Activated T-helper 1 cell treated with anti-CD3 and anti-CD28 coated beads, Interleukin-12 subunit alpha, Interleukin-12 subunit beta, Interleukin-2, Interleukin-4 antibody, amounts not matched to agents 30 ng/mL and 10 ng/mL and 1 ng/mL, durations not matched to agents 14 hours and 24 hours and 36 hours (primary cell): ENCODE results near the gene CYB5D1. TPM values are rescaled to one million over a fixed set of nuclear protein-coding genes. Genes with fewer than 3 reads are reported as not detected.

Source experiments
- DNase-seq: peaks from one replicate; pipeline ENCODE4 v3.0.0; 2021; ENCODE audit warnings: low spot score
- H3K27ac Mint-ChIP-seq: one replicate; pipeline ENCODE4 v1.8.0; 2021; ENCODE audit warnings: mild to moderate bottlenecking, mixed read lengths
- H3K27me3 Mint-ChIP-seq: one replicate; pipeline ENCODE4 v1.8.0; 2022; ENCODE audit warnings: mild to moderate bottlenecking, moderate library complexity, mixed read lengths; ENCODE audit not compliant: insufficient read depth
- H3K36me3 Mint-ChIP-seq: one replicate; pipeline ENCODE4 v1.8.0; 2021; ENCODE audit warnings: low read depth, mixed read lengths
- H3K4me1 Mint-ChIP-seq: one replicate; pipeline ENCODE4 v1.8.0; 2021; ENCODE audit warnings: low read depth, mixed read lengths
- H3K4me3 Mint-ChIP-seq: one replicate; pipeline ENCODE4 v1.8.0; 2021; ENCODE audit warnings: mild to moderate bottlenecking, moderate library complexity, mixed read lengths
- H3K9me3 Mint-ChIP-seq: one replicate; pipeline ENCODE4 v1.8.0; 2021; ENCODE audit warnings: mixed read lengths
- intact Hi-C: fragments of 100-400 bp; cut with micrococcal nuclease; formaldehyde crosslinking; loops from one replicate; pipeline ENCODE4 v1.15.1; 2024
- total RNA-seq: library from RNA; stranded (reverse); gene quantifications from 2 replicates; pipeline ENCODE4 v1.2.3, GENCODE V29; 2022

The CYB5D1 gene
- total RNA-seq, 1 donor from 2014 or later, result 11.8 TPM

GRCh38 chr17:7894866-7895265, 37.1 kb downstream of the CYB5D1 start:
- DNase-seq, result no peak
- no peaks in the 10 kb centered on the region for H3K27me3 Mint-ChIP-seq
- no peaks in the 10 kb centered on the region for H3K9me3 Mint-ChIP-seq
- H3K4me1 Mint-ChIP-seq, result peaks cover 11% of the 10 kb centered on the region
- no peak overlapping the region for H3K27ac Mint-ChIP-seq
- intact Hi-C loops, result no loop called here
- no peak overlapping the region for H3K4me3 Mint-ChIP-seq
- peaks cover 66% of the 10 kb centered on the region for H3K36me3 Mint-ChIP-seq

DNA sequence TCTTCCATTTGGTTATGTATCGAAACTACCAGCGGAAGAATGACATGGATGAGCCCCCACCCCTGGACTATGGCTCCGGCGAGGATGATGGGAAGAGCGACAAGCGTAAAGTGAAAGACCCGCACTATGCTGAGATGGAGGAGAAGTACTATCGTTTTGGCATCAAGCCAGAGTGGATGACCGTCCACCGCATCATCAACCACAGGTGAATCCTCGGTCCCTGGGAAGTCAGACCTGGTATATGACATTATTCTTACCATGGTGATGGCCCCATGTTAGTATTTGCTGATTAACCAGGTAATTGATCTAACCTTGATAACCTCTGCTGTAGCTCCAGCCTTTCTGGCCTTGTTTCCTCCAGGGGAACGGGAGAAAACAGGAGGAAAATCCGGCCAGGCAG, 39.3 kb downstream of the CYB5D1 start:
- no peak overlapping the region for H3K27ac Mint-ChIP-seq
- H3K27me3 Mint-ChIP-seq, result no peaks in the 10 kb centered on the region
- H3K4me3 Mint-ChIP-seq, result no peak overlapping the region
- H3K4me1 Mint-ChIP-seq, result peaks cover 9% of the 10 kb centered on the region
- no peak for DNase-seq
- H3K9me3 Mint-ChIP-seq, result no peaks in the 10 kb centered on the region
- peaks cover 65% of the 10 kb centered on the region for H3K36me3 Mint-ChIP-seq
- intact Hi-C loops, result no loop called here

- Mint-ChIP-seq H3K36me3 (peaks cover 67% of the 10 kb centered on the region), H3K4me1 (peaks cover 8% of the 10 kb centered on the region), H3K9me3 (no peaks in the 10 kb centered on the region), H3K27ac (peak overlapping the region; percentile 79), H3K4me3 (peak overlapping the region; percentile 3), H3K27me3 (no peaks in the 10 kb centered on the region)
- intact Hi-C loops, result loop anchor here (1.0 kb wide), 1 partner anchor 35 kb away; no protein-coding TSS in a partner anchor
- DNase-seq, result no peak
These were observed 40.0 kb downstream of the CYB5D1 start for GRCh38 chr17:7897773-7898172.

DNA sequence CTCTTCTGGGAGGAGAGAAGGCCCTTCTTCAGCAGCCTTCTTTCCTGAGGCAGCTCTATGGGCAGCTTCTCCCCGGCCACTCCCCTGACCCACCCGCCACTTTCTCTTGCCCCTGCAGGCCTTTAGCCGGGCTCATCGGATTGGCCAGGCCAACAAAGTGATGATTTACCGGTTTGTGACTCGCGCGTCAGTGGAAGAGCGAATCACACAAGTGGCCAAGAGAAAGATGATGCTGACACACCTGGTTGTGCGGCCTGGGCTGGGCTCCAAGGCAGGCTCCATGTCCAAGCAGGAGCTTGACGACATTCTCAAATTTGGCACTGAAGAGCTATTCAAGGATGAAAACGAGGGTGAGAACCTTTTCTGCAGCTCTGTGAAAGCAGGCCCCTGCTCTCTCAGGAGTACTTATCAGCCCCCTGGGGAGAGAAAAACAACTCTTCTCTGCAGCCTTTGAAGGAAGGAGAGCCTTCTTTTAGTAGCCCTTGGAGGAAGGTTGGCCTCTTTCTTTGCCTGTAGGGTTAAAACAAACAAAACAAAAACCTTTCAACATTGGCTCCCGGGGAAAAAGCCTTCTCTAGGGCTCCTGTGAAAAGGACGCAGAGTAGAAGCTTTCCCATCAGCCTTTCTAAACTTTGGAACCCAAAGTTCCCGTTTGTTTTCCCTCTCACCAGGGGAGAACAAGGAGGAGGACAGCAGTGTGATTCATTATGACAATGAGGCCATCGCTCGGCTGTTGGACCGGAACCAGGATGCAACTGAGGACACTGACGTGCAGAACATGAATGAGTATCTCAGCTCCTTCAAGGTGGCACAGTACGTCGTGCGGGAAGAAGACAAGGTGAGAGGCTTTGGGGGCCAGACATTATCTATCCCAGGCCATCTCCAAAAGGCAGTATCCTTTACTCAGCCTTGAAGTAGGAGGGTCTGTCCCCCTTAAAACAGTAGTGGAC, 45.6 kb downstream of the CYB5D1 start:
- Mint-ChIP-seq H3K4me1 (no peaks in the 10 kb centered on the region), H3K27me3 (no peaks in the 10 kb centered on the region), H3K36me3 (peaks cover 69% of the 10 kb centered on the region), H3K4me3 (no peak overlapping the region), H3K9me3 (no peaks in the 10 kb centered on the region), H3K27ac (no peak overlapping the region)
- intact Hi-C loops, result no loop called here
- DNase-seq, result no peak

- no peak overlapping the region for H3K4me3 Mint-ChIP-seq
- H3K27me3 Mint-ChIP-seq, result no peaks in the 10 kb centered on the region
- no peak overlapping the region for H3K27ac Mint-ChIP-seq
- no peaks in the 10 kb centered on the region for H3K9me3 Mint-ChIP-seq
- DNase-seq, result no peak
- peaks cover 14% of the 10 kb centered on the region for H3K4me1 Mint-ChIP-seq
- peaks cover 58% of the 10 kb centered on the region for H3K36me3 Mint-ChIP-seq
- intact Hi-C loops, result no loop called here
These were observed 51.3 kb downstream of the CYB5D1 start for GRCh38 chr17:7909089-7909488.

GRCh38 chr17:7910281-7910680, 52.5 kb downstream of the CYB5D1 start:
- peaks cover 53% of the 10 kb centered on the region for H3K36me3 Mint-ChIP-seq

DNA sequence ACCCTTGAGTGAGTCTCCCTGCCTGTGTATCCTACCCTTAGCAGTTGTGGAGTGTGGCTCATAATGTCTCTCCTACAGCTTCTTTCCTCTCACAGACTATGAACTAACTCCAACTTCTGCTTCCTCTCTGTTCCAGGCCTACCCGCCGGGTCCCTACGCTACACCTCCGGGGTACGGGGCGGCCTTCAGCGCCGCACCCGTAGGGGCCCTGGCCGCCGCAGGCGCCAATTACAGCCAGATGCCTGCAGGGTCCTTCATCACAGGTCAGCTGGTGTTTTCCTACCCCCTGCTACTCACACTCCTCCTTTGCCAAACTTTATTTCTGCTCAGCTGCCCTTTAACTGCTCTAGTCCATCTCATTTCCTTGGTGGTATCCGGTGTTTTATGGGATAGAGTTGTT, 52.9 kb downstream of the CYB5D1 start:
- intact Hi-C loops, result no loop called here
- peaks cover 24% of the 10 kb centered on the region for H3K4me1 Mint-ChIP-seq
- H3K36me3 Mint-ChIP-seq, result peaks cover 51% of the 10 kb centered on the region
- H3K4me3 Mint-ChIP-seq, result no peak overlapping the region
- DNase-seq, result no peak
- no peak overlapping the region for H3K27ac Mint-ChIP-seq
- H3K9me3 Mint-ChIP-seq, result no peaks in the 10 kb centered on the region
- H3K27me3 Mint-ChIP-seq, result no peaks in the 10 kb centered on the region

More at GRCh38 chr17:7910281-7910680, 52.5 kb downstream of the CYB5D1 start:
- Mint-ChIP-seq H3K27ac (peak overlapping the region; percentile 20), H3K27me3 (no peaks in the 10 kb centered on the region), H3K4me1 (peaks cover 22% of the 10 kb centered on the region), H3K9me3 (no peaks in the 10 kb centered on the region), H3K4me3 (no peak overlapping the region)
- DNase-seq, result no peak
- intact Hi-C loops, result no loop called here

GRCh38 chr17:7911116-7911515, 53.3 kb downstream of the CYB5D1 start:
- no peak for DNase-seq
- Mint-ChIP-seq H3K4me3 (no peak overlapping the region), H3K9me3 (no peaks in the 10 kb centered on the region), H3K36me3 (peaks cover 50% of the 10 kb centered on the region), H3K27me3 (no peaks in the 10 kb centered on the region), H3K27ac (no peak overlapping the region), H3K4me1 (peaks cover 24% of the 10 kb centered on the region)
- intact Hi-C loops, result no loop called here

Other genes with a start within 250 kb of the CYB5D1 start
- gene FXR2, start 243.1 kb upstream of the CYB5D1 start, total RNA-seq, result 59.5 and 63.6 TPM in 2 replicates
- gene SAT2, start 230.2 kb upstream of the CYB5D1 start, total RNA-seq, result 23.8 and 24.0 TPM in 2 replicates
- gene SHBG, start 227.9 kb upstream of the CYB5D1 start, total RNA-seq, result 0.20 TPM in 1 of 2 replicates, not detected in the other
- gene ATP1B2, start 207.1 kb upstream of the CYB5D1 start, total RNA-seq, result 0.54 TPM in 2 replicates
- 172 and 179 TPM in 2 replicates for gene TP53, start 170.5 kb upstream of the CYB5D1 start, total RNA-seq
- gene WRAP53, start 169.5 kb upstream of the CYB5D1 start, total RNA-seq, result 31.5 TPM in 2 replicates
- gene EFNB3, start 152.8 kb upstream of the CYB5D1 start, total RNA-seq, result 0.08 TPM in 1 of 2 replicates, not detected in the other
- gene DNAH2, start 140.3 kb upstream of the CYB5D1 start, total RNA-seq, result not detected in 2 replicates
- gene KDM6B, start 23.8 kb upstream of the CYB5D1 start, total RNA-seq, result 163 and 177 TPM in 2 replicates
- 7.4 TPM in 2 replicates for gene TMEM88, start 2.9 kb upstream of the CYB5D1 start, total RNA-seq
- 36.4 and 43.5 TPM in 2 replicates for gene NAA38, start 444 bp upstream of the CYB5D1 start, total RNA-seq
- gene CHD3, start 30.8 kb downstream of the CYB5D1 start, total RNA-seq, result 125 and 133 TPM in 2 replicates
- 6.2 and 6.3 TPM in 2 replicates for gene RNF227, start 58.3 kb downstream of the CYB5D1 start, total RNA-seq
- 9.9 and 10.8 TPM in 2 replicates for gene KCNAB3, start 71.9 kb downstream of the CYB5D1 start, total RNA-seq
- gene TRAPPC1, start 73.9 kb downstream of the CYB5D1 start, total RNA-seq, result 153 and 162 TPM in 2 replicates
- 53.5 and 54.7 TPM in 2 replicates for gene CNTROB, start 74.2 kb downstream of the CYB5D1 start, total RNA-seq
- not detected in 2 replicates for gene GUCY2D, start 144.6 kb downstream of the CYB5D1 start, total RNA-seq
- gene ALOX15B, start 181.1 kb downstream of the CYB5D1 start, total RNA-seq, result not detected in 2 replicates
- gene ALOX12B, start 229.7 kb downstream of the CYB5D1 start, total RNA-seq, result 0.51 and 0.78 TPM in 2 replicates